GM23338 (cell line): ENCODE data around the gene LPO.

Experiments used
- ETS1 ChIP-seq: IDR thresholded peaks from 2 replicates; pipeline ENCODE4 v1.6.1; 2016; ENCODE audit warnings: antibody characterized with exemption
- ZNF331 ChIP-seq: fragments of 250-450 bp; sonication (Bioruptor Pico); IDR thresholded peaks from 2 replicates; pipeline ENCODE4 v1.5.0; 2020; ENCODE audit warnings: low read depth, mild to moderate bottlenecking, moderate library complexity

- TF ChIP-seq ETS1 (no peak), ZNF331 (CRISPR knock-in tag) (no peak)
Measured at GRCh38 chr17:58228679-58229078, 9.7 kb upstream of the LPO start.
